RCC 7860 (cell line): ENCODE data around the gene INKA1.
"Not testable (repeated sequence)": the region's sequence is repeated elsewhere in the genome, so short reads cannot be mapped to it uniquely, and the experiment has no call there.

ENCODE experiments used
- DNase-seq: peaks from one replicate; pipeline ENCODE4 v3.0.0-alpha.2; 2015; ENCODE audit warnings: low spot score
- FAIRE-seq: peaks from 2 replicates; lab custom pipeline; 2012; peaks lifted over from hg19 to GRCh38; lab: Jason Lieb, UNC

The INKA1 gene

GRCh38 chr3:49807431-49808114, 4.5 kb downstream of the INKA1 start:
- no peak for DNase-seq
- FAIRE-seq: no peak

- FAIRE-seq (no peak), DNase-seq (no peak)
Measured at GRCh38 chr3:49812916-49813496, 9.9 kb downstream of the INKA1 start.

- DNase-seq (peak; percentile 65), FAIRE-seq (peak; percentile 35)
Measured at GRCh38 chr3:49813497-49814174, 10.6 kb downstream of the INKA1 start, which contains the start of gene UBA7. Gene UBA7 (minus strand): TSS chr3:49813953. CDS start chr3:49813787, 166 bp downstream.

- FAIRE-seq, DNase-seq: not testable (repeated sequence)
Measured at GRCh38 chr3:49823131-49823530, 20.1 kb downstream of the INKA1 start.

- FAIRE-seq (no peak), DNase-seq (no peak)
Measured at GRCh38 chr3:49826016-49826415, 23.0 kb downstream of the INKA1 start.

GRCh38 chr3:49831341-49831740, 28.3 kb downstream of the INKA1 start:
- FAIRE-seq: no peak
- no peak for DNase-seq

GRCh38 chr3:49839193-49839809, 36.2 kb downstream of the INKA1 start:
- DNase-seq (peak; percentile 46), FAIRE-seq (no peak)

GRCh38 chr3:49840388-49840787, 37.3 kb downstream of the INKA1 start:
- FAIRE-seq (no peak), DNase-seq (no peak)

GRCh38 chr3:49841126-49841696, 38.1 kb downstream of the INKA1 start:
- no peak for DNase-seq
- no peak for FAIRE-seq

- DNase-seq (no peak), FAIRE-seq (no peak)
Measured at GRCh38 chr3:49841806-49842205, 38.7 kb downstream of the INKA1 start.

- FAIRE-seq (no peak), DNase-seq (no peak)
Measured at GRCh38 chr3:49842843-49843517, 39.9 kb downstream of the INKA1 start.

- FAIRE-seq: no peak
Measured at GRCh38 chr3:49844464-49845183, 41.6 kb downstream of the INKA1 start.

GRCh38 chr3:49845694-49846093, 42.6 kb downstream of the INKA1 start:
- no peak for FAIRE-seq
- no peak for DNase-seq

More at GRCh38 chr3:49844464-49845183, 41.6 kb downstream of the INKA1 start:
- no peak for DNase-seq
